ENCODE measurements around the gene PSMA6.
"Not testable (repeated sequence)": the region's sequence is repeated elsewhere in the genome, so short reads cannot be mapped to it uniquely, and the experiment has no call there.

The PSMA6 gene

GRCh38 chr14:35351897-35352273 is 59.7 kb downstream of the PSMA6 start:
- no peak for DNase-seq (ENCODE audit: low read depth in 1 of 2, low spot score in 1 of 2)
- Histone ChIP-seq H3K4me3 (replicated peaks; ENCODE audit: insufficient read depth, low read length) (no peak overlapping the region), H3K27me3 (ENCODE audit: insufficient read depth, poor library complexity, severe bottlenecking) (no peaks in the 10 kb centered on the region), H3K27ac (replicated peaks) (no peak overlapping the region)
- TF ChIP-seq GABPA (IDR thresholded peaks at IDR 0.05; ENCODE audit: low read depth) (no peak), CTCF (IDR thresholded peaks at IDR 0.05; ENCODE audit: insufficient read depth, low read length) (no peak), POLR2AphosphoS5 (IDR thresholded peaks at IDR 0.05; ENCODE audit: low read depth) (no peak), SPI1 (IDR thresholded peaks at IDR 0.05; ENCODE audit: borderline replicate concordance, low read depth) (no peak), REST (IDR thresholded peaks at IDR 0.05; ENCODE audit: insufficient replicate concordance, low read depth) (no peak)

GRCh38 chr14:35352274-35353233 is 60.4 kb downstream of the PSMA6 start:
- Histone ChIP-seq H3K4me3 (replicated peaks; ENCODE audit: insufficient read depth, low read length) (no peak overlapping the region), H3K27me3 (ENCODE audit: insufficient read depth, poor library complexity, severe bottlenecking) (no peaks in the 10 kb centered on the region), H3K27ac (replicated peaks) (peak overlapping the region; percentile 36)
- DNase-seq (ENCODE audit: low read depth in 1 of 2, low spot score in 1 of 2) = peak in 1 of 2 experiments; percentile 52
- TF ChIP-seq GABPA (IDR thresholded peaks at IDR 0.05; ENCODE audit: low read depth) = no peak
- no peak for TF ChIP-seq POLR2AphosphoS5 (IDR thresholded peaks at IDR 0.05; ENCODE audit: low read depth)
- TF ChIP-seq SPI1 (IDR thresholded peaks at IDR 0.05; ENCODE audit: borderline replicate concordance, low read depth) = peak; percentile 32; the same call in 1 of the 2 replicates

- H3K27ac ChIP-seq (replicated peaks) = peak overlapping the region; percentile 36; the same call in 1 of the 2 replicates
- no peaks in the 10 kb centered on the region for H3K27me3 ChIP-seq (ENCODE audit: insufficient read depth, poor library complexity, severe bottlenecking)
- H3K4me3 ChIP-seq (replicated peaks; ENCODE audit: insufficient read depth, low read length) = no peak overlapping the region
- no peak for TF ChIP-seq SPI1 (IDR thresholded peaks at IDR 0.05; ENCODE audit: borderline replicate concordance, low read depth)
- TF ChIP-seq POLR2AphosphoS5 (IDR thresholded peaks at IDR 0.05; ENCODE audit: low read depth) = no peak
- TF ChIP-seq CTCF (IDR thresholded peaks at IDR 0.05; ENCODE audit: insufficient read depth, low read length) = no peak
- no peak for TF ChIP-seq REST (IDR thresholded peaks at IDR 0.05; ENCODE audit: insufficient replicate concordance, low read depth)
- no peak for DNase-seq (ENCODE audit: low read depth in 1 of 2, low spot score in 1 of 2)
Observed at GRCh38 chr14:35353409-35354172, 61.4 kb downstream of the PSMA6 start.

- DNase-seq (ENCODE audit: low read depth in 1 of 2, low spot score in 1 of 2); H3K4me3 ChIP-seq (replicated peaks; ENCODE audit: insufficient read depth, low read length); H3K27ac ChIP-seq (replicated peaks); H3K27me3 ChIP-seq (ENCODE audit: insufficient read depth, poor library complexity, severe bottlenecking): not testable (repeated sequence)
Observed at GRCh38 chr14:35355235-35355634, 63.1 kb downstream of the PSMA6 start.
